ENCODE data around the gene KRTAP10-5. TPM values are rescaled to one million over a fixed set of nuclear protein-coding genes. Genes with fewer than 3 reads are reported as not detected.
"Not testable (repeated sequence)": the region's sequence is repeated elsewhere in the genome, so short reads cannot be mapped to it uniquely, and the experiment has no call there.

KRTAP10-5 gene
- total RNA-seq, 6 experiments from 2014 or later = not detected

DNA sequence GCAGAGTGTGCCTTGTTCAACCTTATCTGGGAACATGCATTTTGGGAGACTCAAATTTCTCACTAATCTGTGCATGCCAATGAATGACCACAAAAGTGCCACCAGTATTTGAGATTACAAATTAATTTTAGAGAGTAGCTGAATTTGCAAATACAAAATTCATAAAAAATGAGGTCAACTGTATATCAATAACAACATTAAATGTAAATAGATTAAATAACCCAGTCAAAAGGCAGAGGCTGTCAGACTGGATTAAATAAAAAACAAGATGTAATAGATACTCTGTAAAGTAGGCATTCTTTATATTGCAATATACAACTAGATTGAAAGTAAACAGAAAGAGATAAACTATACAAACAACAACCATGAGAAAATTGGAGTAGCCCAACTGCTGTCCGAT, 16.3 kb downstream of the KRTAP10-5 start:
- Histone ChIP-seq H3K27ac (no peak overlapping the region), H3K9me3 (no peaks in the 10 kb centered on the region), H3K4me1 (no peaks in the 10 kb centered on the region), H3K36me3 (no peaks in the 10 kb centered on the region), H3K27me3 (no peaks in the 10 kb centered on the region), H3K4me3 (no peak overlapping the region)
- WGBS (ENCODE audit: insufficient coverage, low coverage, low lambda C conversion rate, missing lambda C conversion rate) = 100% methylated on average over 1 of the region's 1 CpG
- ATAC-seq (no peak), DNase-seq (no peak)
- TF ChIP-seq, protein P1, sequence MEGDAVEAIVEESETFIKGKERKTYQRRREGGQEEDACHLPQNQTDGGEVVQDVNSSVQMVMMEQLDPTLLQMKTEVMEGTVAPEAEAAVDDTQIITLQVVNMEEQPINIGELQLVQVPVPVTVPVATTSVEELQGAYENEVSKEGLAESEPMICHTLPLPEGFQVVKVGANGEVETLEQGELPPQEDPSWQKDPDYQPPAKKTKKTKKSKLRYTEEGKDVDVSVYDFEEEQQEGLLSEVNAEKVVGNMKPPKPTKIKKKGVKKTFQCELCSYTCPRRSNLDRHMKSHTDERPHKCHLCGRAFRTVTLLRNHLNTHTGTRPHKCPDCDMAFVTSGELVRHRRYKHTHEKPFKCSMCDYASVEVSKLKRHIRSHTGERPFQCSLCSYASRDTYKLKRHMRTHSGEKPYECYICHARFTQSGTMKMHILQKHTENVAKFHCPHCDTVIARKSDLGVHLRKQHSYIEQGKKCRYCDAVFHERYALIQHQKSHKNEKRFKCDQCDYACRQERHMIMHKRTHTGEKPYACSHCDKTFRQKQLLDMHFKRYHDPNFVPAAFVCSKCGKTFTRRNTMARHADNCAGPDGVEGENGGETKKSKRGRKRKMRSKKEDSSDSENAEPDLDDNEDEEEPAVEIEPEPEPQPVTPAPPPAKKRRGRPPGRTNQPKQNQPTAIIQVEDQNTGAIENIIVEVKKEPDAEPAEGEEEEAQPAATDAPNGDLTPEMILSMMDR (IDR thresholded peaks at IDR 0.05) = no peak
- TF ChIP-seq POLR2A (IDR thresholded peaks at IDR 0.05) = no peak
- intact Hi-C loops (cut with DNase I) = no loop called here

DNA sequence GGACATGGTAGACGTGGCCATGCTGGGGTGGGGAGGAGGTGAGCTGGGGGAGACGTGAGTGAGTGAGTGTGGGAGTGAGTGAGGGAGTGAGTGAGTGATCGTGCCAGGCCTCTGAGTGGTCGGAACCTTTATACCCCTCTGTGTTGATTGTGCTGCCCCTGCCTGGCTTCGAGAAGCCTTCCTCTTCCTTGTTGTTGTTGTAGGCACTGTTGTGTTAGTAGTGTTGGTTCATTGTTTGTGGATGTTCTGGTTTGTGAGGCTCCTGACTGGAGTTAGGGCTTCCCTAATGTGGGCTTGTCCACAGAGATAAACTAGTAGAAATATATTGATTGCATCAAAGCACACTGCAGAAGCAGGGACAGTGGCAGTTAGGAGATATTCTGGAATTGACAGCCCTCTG, 21.7 kb downstream of the KRTAP10-5 start, which contains the start of gene KRTAP10-3:
TSS of gene KRTAP10-3 (minus strand) at position 101 of the 400 bp plus-strand sequence. CDS start at position 21, 80 bp downstream.
- ATAC-seq = no peak
- no peaks in the 10 kb centered on the region for H3K4me1 ChIP-seq

DNA sequence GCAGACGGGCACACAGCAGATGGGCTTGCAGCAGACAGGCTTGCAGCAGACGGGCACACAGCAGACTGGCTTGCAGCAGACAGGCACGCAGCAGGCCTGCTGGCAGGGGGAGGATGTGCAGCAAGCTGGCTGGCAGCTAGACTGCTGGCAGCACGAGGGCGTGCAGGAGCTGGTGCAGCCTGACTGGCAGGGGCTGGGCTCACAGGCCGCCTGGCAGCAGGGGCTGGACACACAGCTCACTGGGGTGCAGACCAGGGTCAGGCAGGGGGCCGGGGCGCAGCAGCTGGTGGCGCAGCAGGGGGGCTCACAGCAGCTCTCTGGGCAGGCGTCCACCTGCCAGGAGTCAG, 22.1 kb downstream of the KRTAP10-5 start:
- H3K9me3 ChIP-seq; H3K27ac ChIP-seq; intact Hi-C loops (cut with DNase I); H3K4me3 ChIP-seq; H3K27me3 ChIP-seq; H3K36me3 ChIP-seq; ATAC-seq; DNase-seq; H3K4me1 ChIP-seq: not testable (repeated sequence)
- WGBS (ENCODE audit: insufficient coverage, low coverage, low lambda C conversion rate, missing lambda C conversion rate) = 20% methylated on average over 2 of the region's 10 CpGs

More for the DNA sequence above, 21.7 kb downstream of the KRTAP10-5 start, which contains the start of gene KRTAP10-3:
- H3K27me3 ChIP-seq = no peaks in the 10 kb centered on the region
- intact Hi-C loops (cut with DNase I) = no loop called here
- no peak for DNase-seq
- H3K4me3 ChIP-seq = no peak within 1 kb of the TSS
- no peaks in the 10 kb centered on the region for H3K36me3 ChIP-seq
- WGBS (ENCODE audit: insufficient coverage, low coverage, low lambda C conversion rate, missing lambda C conversion rate) = 53% methylated on average over 5 of the region's 5 CpGs
- TF ChIP-seq POLR2A (IDR thresholded peaks at IDR 0.05) = no peak
- TF ChIP-seq, protein P1 (IDR thresholded peaks at IDR 0.05) = no peak
- H3K9me3 ChIP-seq = no peaks in the 10 kb centered on the region
- no peak within 1 kb of the TSS for H3K27ac ChIP-seq

DNA sequence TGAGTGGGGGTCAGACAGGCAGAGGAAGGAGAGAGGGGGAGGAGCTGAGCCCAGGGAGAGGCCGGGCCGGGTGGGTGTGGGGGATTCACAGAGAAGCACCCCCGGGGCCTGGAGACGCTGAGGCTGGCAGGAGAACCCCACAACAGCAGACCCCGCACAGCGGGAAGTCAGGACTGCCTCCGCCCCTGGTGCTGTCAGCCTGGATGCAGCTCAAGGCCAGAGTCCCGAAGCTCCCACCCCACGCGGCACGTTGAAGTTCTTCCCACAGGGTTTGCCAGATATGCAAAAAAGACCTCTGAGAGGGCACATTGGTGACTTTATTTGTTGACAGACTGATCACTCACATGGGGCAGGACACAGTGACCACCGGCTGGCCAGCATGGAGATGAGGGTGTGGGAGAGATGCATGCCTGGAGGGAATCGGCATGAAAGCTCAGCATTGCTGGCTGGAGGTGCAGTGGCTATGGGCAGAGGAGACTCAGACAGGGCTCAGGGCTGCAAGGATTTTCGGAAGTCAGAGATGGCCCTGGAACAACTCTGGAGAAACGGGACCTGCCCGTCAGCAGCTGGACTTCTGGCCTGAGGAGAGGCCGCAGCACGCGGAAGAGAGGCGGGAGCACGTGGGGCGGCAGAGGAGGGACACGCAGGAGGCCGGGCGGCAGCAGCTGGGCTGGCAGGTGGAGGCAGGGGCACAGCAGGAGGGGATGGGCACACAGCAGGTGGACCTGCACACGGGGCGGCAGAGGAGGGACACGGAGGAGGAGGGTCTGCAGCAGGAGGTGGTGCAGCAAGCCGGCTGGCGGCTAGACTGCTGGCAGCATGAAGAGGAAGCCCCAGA, 22.7 kb downstream of the KRTAP10-5 start:
- no peak overlapping the region for H3K27ac ChIP-seq
- ATAC-seq = peak in 1 of 4 donors; percentile 44
- TF ChIP-seq, protein P1 (IDR thresholded peaks at IDR 0.05) = no peak
- no peak for TF ChIP-seq POLR2A (IDR thresholded peaks at IDR 0.05)
- no peaks in the 10 kb centered on the region for H3K9me3 ChIP-seq
- no peaks in the 10 kb centered on the region for H3K4me1 ChIP-seq
- no peaks in the 10 kb centered on the region for H3K27me3 ChIP-seq
- no peaks in the 10 kb centered on the region for H3K36me3 ChIP-seq
- H3K4me3 ChIP-seq = no peak overlapping the region
- WGBS (ENCODE audit: insufficient coverage, low coverage, low lambda C conversion rate, missing lambda C conversion rate) = 39% methylated on average over 21 of the region's 30 CpGs
- intact Hi-C loops (cut with DNase I) = no loop called here
- DNase-seq = no peak

DNA sequence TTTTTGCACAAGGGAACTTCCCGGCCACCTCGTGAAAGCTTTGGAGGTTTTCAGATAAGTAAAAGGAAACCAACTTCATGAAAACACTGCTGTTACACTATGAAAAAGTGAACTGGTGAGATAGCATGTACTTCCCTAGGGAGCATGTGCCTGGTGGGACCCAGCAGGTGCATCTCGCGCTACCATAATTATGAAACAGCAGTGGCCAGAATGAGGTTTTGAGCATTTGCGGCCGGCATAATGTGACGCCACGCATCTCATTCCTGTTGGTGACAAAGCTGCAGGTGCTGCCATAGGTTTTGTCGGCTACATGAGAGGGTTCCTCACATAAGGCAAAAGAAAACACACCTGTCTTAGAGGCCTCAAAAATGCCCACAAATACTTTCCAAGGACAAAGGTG, 23.5 kb downstream of the KRTAP10-5 start:
- Histone ChIP-seq H3K9me3 (no peaks in the 10 kb centered on the region), H3K4me3 (no peak overlapping the region), H3K4me1 (no peaks in the 10 kb centered on the region), H3K36me3 (no peaks in the 10 kb centered on the region), H3K27me3 (no peaks in the 10 kb centered on the region), H3K27ac (no peak overlapping the region)
- WGBS (ENCODE audit: insufficient coverage, low coverage, low lambda C conversion rate, missing lambda C conversion rate) = 66% methylated on average over 9 of the region's 9 CpGs
- TF ChIP-seq, protein P1 (IDR thresholded peaks at IDR 0.05) = no peak
- TF ChIP-seq POLR2A (IDR thresholded peaks at IDR 0.05) = no peak
- no peak for DNase-seq
- intact Hi-C loops (cut with DNase I) = no loop called here
- ATAC-seq = no peak

Measured in right lobe of liver (tissue), 6 donors.